H1 (cell line): ENCODE measurements around the gene CANT1. TPM values are rescaled to one million over a fixed set of nuclear protein-coding genes. Genes with fewer than 3 reads are reported as not detected.

Experiments
- FOSL1 ChIP-seq: IDR thresholded peaks from 2 replicates; pipeline ENCODE4 v1.6.1; 2011; ENCODE audit warnings: mild to moderate bottlenecking, low read depth, low read length, moderate library complexity; ENCODE audit not compliant: insufficient read depth
- KDM5A ChIP-seq: fragments of 200-600 bp; IDR thresholded peaks from 2 replicates; pipeline ENCODE4 v1.7.1; 2012; ENCODE audit warnings: mild to moderate bottlenecking, low read length, inconsistent platforms, mixed read lengths
- RAD21 ChIP-seq, 2 experiments: IDR thresholded peaks in 1 of 2; conservative IDR thresholded peaks in 1 of 2; 2 replicates each; pipeline ENCODE4 v1.6.1; 2011; ENCODE audit warnings: low read depth in 2 of 2, low read length in 2 of 2, improper control_type of control experiment in 1 of 2, inconsistent platforms in 1 of 2, mild to moderate bottlenecking in 1 of 2, moderate library complexity in 1 of 2
- SUZ12 ChIP-seq: fragments of 200-600 bp; sonication (generic); IDR thresholded peaks from 2 replicates; pipeline ENCODE4 v1.6.1; 2012; ENCODE audit warnings: mild to moderate bottlenecking, inconsistent platforms, low read length, moderate library complexity, mixed read lengths
- polyA plus RNA-seq, 7 experiments: library from polyadenylated mRNA; depleted of rRNA in 3 of 7; stranded (reverse) in 5 of 7; unstranded in 2 of 7; fragments of >200 nt in 5 of 7; fragments of 200-250 nt in 2 of 7; gene quantifications; 1 replicate in 5 of 7; 2 replicates in 1 of 7; 4 replicates in 1 of 7; pipeline versions ENCODE4 v1.2.1 to v1.2.3, GENCODE V29; 2011 to 2013; ENCODE audit warnings: missing spikeins in 2 of 7, mixed read lengths in 2 of 7
- total RNA-seq: library from RNA; stranded (reverse); fragmentation: NEBNext Ultra II Directional; extraction: Animal tissue kit (Norgen Biotek cat#: 25700); gene quantifications from 2 replicates; pipeline ENCODE4 v1.2.1, GENCODE V29; 2021

Gene CANT1
- total and polyA plus RNA-seq, 2 of the 8 experiments (the other 6 are each of a cell fraction or from before 2014, with no cell fraction given) = 23.0 to 32.6 TPM

DNA sequence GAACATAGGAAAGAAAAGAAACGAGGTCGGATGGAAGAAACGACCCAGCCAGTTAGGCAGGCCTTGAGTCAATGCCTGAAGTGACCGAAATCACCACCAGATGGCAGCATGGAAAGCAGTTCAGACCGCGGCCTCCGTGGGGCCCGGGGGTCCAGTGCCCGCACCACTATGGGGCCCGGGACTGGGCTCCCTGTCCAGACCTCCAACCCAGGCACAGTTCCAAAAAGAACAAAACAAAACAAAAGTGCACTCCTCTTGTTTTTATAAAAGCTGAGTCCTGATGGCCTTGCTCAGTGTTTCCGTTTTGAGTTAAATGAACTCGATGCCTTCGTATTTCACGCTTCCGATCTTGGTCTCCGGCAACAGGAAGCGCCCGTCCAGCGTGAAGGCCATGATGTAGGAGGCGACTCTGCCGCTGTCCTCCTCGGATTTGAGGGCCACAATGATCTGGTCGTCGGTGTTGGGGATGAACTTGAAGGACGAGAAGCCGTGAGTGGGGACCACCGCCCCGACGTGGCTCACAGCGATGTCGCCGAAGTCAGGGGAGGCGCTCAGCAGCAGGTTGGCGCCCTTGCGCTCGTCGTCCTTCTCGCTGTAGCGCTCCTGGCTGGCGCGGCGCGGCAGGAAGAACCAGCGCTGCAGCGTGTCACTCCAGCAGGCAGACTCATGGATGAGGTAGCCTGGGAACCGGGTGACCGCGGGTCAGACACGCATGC is 16.2 kb downstream of the CANT1 start (continued):
- TF ChIP-seq RAD21 (IDR thresholded peaks at IDR 0.05 in 1 of 2, conservative IDR thresholded peaks at IDR 0.05 in 1 of 2; ENCODE audit: low read depth in 2 of 2, low read length in 2 of 2) (peak; percentile 63 to 72), SUZ12 (no peak), FOSL1 (no peak), KDM5A (no peak)
